AG04449 (cell line): ENCODE results near the gene GNG7.
"Not testable (repeated sequence)": the region's sequence is repeated elsewhere in the genome, so short reads cannot be mapped to it uniquely, and the experiment has no call there.

Experiments used
- CTCF ChIA-PET: fragments of 350-600 bp; formaldehyde crosslinking; extraction: SDS; loops from one replicate; lab custom pipeline; 2021; ENCODE audit warnings: antibody characterized with exemption; lab: Yijun Ruan, JAX
- POLR2A ChIA-PET: fragments of 400-600, 350-600 bp; formaldehyde crosslinking; extraction: SDS; loops from one replicate; lab custom pipeline; 2020; ENCODE audit warnings: antibody characterized with exemption, inconsistent platforms; lab: Yijun Ruan, JAX
- DNase-seq: peaks from one replicate; pipeline ENCODE4 v3.0.0-alpha.2; 2010; ENCODE audit warnings: low read depth, low spot score
- H3K4me3 ChIP-seq: 2 replicates; pipeline ENCODE4 v1.5.1; 2011; ENCODE audit warnings: low read depth, mild to moderate bottlenecking, control low read depth, low read length
- CTCF ChIP-seq: IDR thresholded peaks from one replicate; pipeline ENCODE4 v1.5.1; 2011; ENCODE audit warnings: mild to moderate bottlenecking, moderate library complexity, low read length, control low read depth, inconsistent platforms; ENCODE audit not compliant: insufficient read depth; ENCODE audit errors: missing control alignments

GNG7 gene

GRCh38 chr19:2561221-2561620, 141.3 kb downstream of the GNG7 start:
- POLR2A ChIA-PET: no interaction called here
- no peak overlapping the region for H3K4me3 ChIP-seq
- no peak for TF ChIP-seq CTCF
- no peak for DNase-seq
- CTCF ChIA-PET: no interaction called here

- TF ChIP-seq CTCF: no peak
- ChIA-PET CTCF (no interaction called here), POLR2A (no interaction called here)
- H3K4me3 ChIP-seq: no peak overlapping the region
- DNase-seq: no peak
Observed at GRCh38 chr19:2560369-2560768, 142.1 kb downstream of the GNG7 start.

- POLR2A ChIA-PET: interaction anchor here (1.6 kb wide), 1 partner anchor 82 kb away, joined by 5 read pairs; the partner anchor contains the start of gene GADD45B
- TF ChIP-seq CTCF: no peak
- no peak for DNase-seq
- CTCF ChIA-PET: no interaction called here
- H3K4me3 ChIP-seq: no peak overlapping the region
Observed at GRCh38 chr19:2558543-2558942, 144.0 kb downstream of the GNG7 start.

- H3K4me3 ChIP-seq, CTCF ChIA-PET, DNase-seq: not testable (repeated sequence)
- POLR2A ChIA-PET: interaction anchor here (1.6 kb wide), 1 partner anchor 82 kb away, joined by 5 read pairs; the partner anchor contains the start of gene GADD45B
Observed at GRCh38 chr19:2558131-2558530, 144.4 kb downstream of the GNG7 start.

- no peak for DNase-seq
- ChIA-PET POLR2A (interaction anchor here (0.9 to 1.6 kb wide), 2 partner anchors 81 kb away, joined by 4 to 5 read pairs; partner anchors contain the start of gene GADD45B), CTCF (no interaction called here)
- TF ChIP-seq CTCF: no peak
- no peak overlapping the region for H3K4me3 ChIP-seq
Observed at GRCh38 chr19:2557093-2557440, 145.4 kb downstream of the GNG7 start.

GRCh38 chr19:2556221-2557092, 146.0 kb downstream of the GNG7 start:
- CTCF ChIA-PET: interaction anchor here (1.6 kb wide), 1 partner anchor 8 kb away, joined by 3 read pairs; no protein-coding TSS in a partner anchor

More at GRCh38 chr19:2556221-2557092, 146.0 kb downstream of the GNG7 start:
- H3K4me3 ChIP-seq: no peak overlapping the region
- POLR2A ChIA-PET: interaction anchor here (0.9 kb wide), 1 partner anchor 81 kb away, joined by 4 read pairs; the partner anchor contains the start of gene GADD45B
- TF ChIP-seq CTCF: no peak
- DNase-seq: no peak
